Endodermal cell (in vitro differentiated cells): Measurements from ENCODE around the gene BRCA2. TPM values are rescaled to one million over a fixed set of nuclear protein-coding genes. Genes with fewer than 3 reads are reported as not detected.
"Not testable (repeated sequence)": the region's sequence is repeated elsewhere in the genome, so short reads cannot be mapped to it uniquely, and the experiment has no call there.

Experiments
- DNase-seq: peaks from one replicate; pipeline ENCODE4 v3.0.0-alpha.2; 2017
- H3K27ac ChIP-seq: 2 replicates; pipeline ENCODE4 v1.5.1; 2013; ENCODE audit warnings: mild to moderate bottlenecking, low read depth, low read length, moderate library complexity
- H3K27me3 ChIP-seq: 2 replicates; pipeline ENCODE4 v1.6.1; 2013; ENCODE audit warnings: mild to moderate bottlenecking, low read length, moderate library complexity; ENCODE audit not compliant: insufficient read depth, control insufficient read depth, poor library complexity, severe bottlenecking
- H3K36me3 ChIP-seq: 2 replicates; pipeline ENCODE4 v1.7.0; 2013; ENCODE audit warnings: mild to moderate bottlenecking, low read length, moderate library complexity; ENCODE audit not compliant: control insufficient read depth, insufficient read depth
- H3K4me1 ChIP-seq: one replicate; pipeline ENCODE4 v1.7.0; 2013; ENCODE audit warnings: low read length; ENCODE audit not compliant: control insufficient read depth, insufficient read depth
- H3K4me3 ChIP-seq: 2 replicates; pipeline ENCODE4 v1.5.1; 2013; ENCODE audit warnings: mild to moderate bottlenecking, low read length, moderate library complexity
- H3K9ac ChIP-seq: 2 replicates; pipeline ENCODE4 v1.6.1; 2013; ENCODE audit warnings: mild to moderate bottlenecking, low read length, moderate library complexity; ENCODE audit not compliant: poor library complexity, severe bottlenecking; ENCODE audit errors: extremely low read depth
- H3K9me3 ChIP-seq: 2 replicates; pipeline ENCODE4 v1.6.1; 2013; ENCODE audit warnings: mild to moderate bottlenecking, low read length, moderate library complexity; ENCODE audit not compliant: control insufficient read depth
- H3K27ac Mint-ChIP-seq: 2 replicates; pipeline ENCODE4 v1.8.0; 2020; ENCODE audit warnings: mixed read lengths
- H3K27me3 Mint-ChIP-seq: 2 replicates; pipeline ENCODE4 v1.8.0; 2021; ENCODE audit warnings: mild to moderate bottlenecking, mixed read lengths; ENCODE audit not compliant: insufficient read depth
- H3K36me3 Mint-ChIP-seq: 2 replicates; pipeline ENCODE4 v1.8.0; 2020; ENCODE audit warnings: low read depth, mixed read lengths
- H3K4me1 Mint-ChIP-seq: 2 replicates; pipeline ENCODE4 v1.8.0; 2020; ENCODE audit warnings: mixed read lengths
- H3K4me3 Mint-ChIP-seq: 2 replicates; pipeline ENCODE4 v1.8.0; 2020; ENCODE audit warnings: mild to moderate bottlenecking, moderate library complexity, mixed read lengths
- H3K9me3 Mint-ChIP-seq: 2 replicates; pipeline ENCODE4 v1.8.0; 2020; ENCODE audit warnings: mild to moderate bottlenecking, mixed read lengths
- CTCF ChIP-seq: fragments of 200-600 bp; sonication (generic); conservative IDR thresholded peaks from 2 replicates; pipeline ENCODE4 v1.5.0; 2021; ENCODE audit warnings: antibody characterized with exemption, mild to moderate bottlenecking
- WGBS, 2 experiments: methylation state at CpG; one replicate each; pipeline versions ENCODE4 v1.1.5 to v1.1.7; 2013; ENCODE audit warnings: missing lambda C conversion rate in 2 of 2, mixed read lengths in 1 of 2; ENCODE audit not compliant: insufficient coverage in 1 of 2, insufficient read length in 1 of 2; 5-methylcytosine and 5-hydroxymethylcytosine counted together
- total RNA-seq, 2 donors: library from RNA; stranded (reverse); fragmentation: NEBNext Ultra II Directional in 1 of 2; extraction: Animal tissue kit (Norgen Biotek cat#: 25700) in 1 of 2; gene quantifications; 2 replicates in 1 of 2; 3 replicates in 1 of 2; pipeline ENCODE4 v1.2.1, GENCODE V29; 2021

Gene BRCA2
- total RNA-seq, 2 donors from 2014 or later: 25.7 to 27.8 TPM

DNA sequence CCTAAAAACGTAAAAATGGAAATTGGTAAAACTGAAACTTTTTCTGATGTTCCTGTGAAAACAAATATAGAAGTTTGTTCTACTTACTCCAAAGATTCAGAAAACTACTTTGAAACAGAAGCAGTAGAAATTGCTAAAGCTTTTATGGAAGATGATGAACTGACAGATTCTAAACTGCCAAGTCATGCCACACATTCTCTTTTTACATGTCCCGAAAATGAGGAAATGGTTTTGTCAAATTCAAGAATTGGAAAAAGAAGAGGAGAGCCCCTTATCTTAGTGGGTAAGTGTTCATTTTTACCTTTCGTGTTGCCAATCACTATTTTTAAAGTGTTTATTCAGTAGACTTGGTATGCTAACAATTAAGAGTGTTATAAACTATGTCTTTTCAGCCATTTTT lies 25.6 kb downstream of the BRCA2 start:
- no peaks in the 10 kb centered on the region for H3K27me3 Mint-ChIP-seq
- peaks cover 17% of the 10 kb centered on the region for H3K9me3 Mint-ChIP-seq
- TF ChIP-seq CTCF: no peak
- H3K4me1 ChIP-seq: no peaks in the 10 kb centered on the region
- H3K36me3 Mint-ChIP-seq: peaks cover 48% of the 10 kb centered on the region
- no peaks in the 10 kb centered on the region for H3K4me1 Mint-ChIP-seq
- no peak overlapping the region for H3K4me3 Mint-ChIP-seq
- H3K9ac ChIP-seq: no peak overlapping the region
- DNase-seq: no peak
- H3K4me3 ChIP-seq: no peak overlapping the region
- H3K9me3 ChIP-seq: no peaks in the 10 kb centered on the region
- H3K27me3 ChIP-seq: no peaks in the 10 kb centered on the region
- no peak overlapping the region for H3K27ac Mint-ChIP-seq
- H3K36me3 ChIP-seq: peaks cover 27% of the 10 kb centered on the region
- H3K27ac ChIP-seq: no peak overlapping the region
- 93 to 100% methylated on average over 2 to 3 of the region's 3 CpGs for WGBS, 2 experiments

DNA sequence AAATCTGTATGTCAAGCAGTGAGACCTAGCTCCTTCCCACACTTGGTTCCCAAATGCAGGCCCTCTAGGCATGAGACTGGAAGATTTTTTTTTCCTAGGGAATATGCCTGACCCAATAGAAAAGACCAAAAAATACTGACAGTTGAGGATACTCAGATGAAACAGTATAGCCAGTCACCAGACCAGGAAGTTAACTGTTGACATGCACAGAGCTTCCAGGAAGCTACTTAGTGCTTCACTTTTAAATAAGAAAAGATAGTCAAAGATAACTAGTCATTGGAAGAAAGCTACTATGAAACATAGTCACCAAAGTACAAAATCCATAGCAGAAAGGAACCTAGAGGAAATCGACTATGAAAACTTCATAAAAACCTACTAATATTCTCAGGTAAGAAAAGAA lies 32.3 kb downstream of the BRCA2 start:
- H3K27ac Mint-ChIP-seq: no peak overlapping the region
- 20% methylated on average over 1 of the region's 1 CpG; no CpG with 5 or more reads in 1 of the 2 experiments for WGBS, 2 experiments
- no peak overlapping the region for H3K4me3 ChIP-seq

DNA sequence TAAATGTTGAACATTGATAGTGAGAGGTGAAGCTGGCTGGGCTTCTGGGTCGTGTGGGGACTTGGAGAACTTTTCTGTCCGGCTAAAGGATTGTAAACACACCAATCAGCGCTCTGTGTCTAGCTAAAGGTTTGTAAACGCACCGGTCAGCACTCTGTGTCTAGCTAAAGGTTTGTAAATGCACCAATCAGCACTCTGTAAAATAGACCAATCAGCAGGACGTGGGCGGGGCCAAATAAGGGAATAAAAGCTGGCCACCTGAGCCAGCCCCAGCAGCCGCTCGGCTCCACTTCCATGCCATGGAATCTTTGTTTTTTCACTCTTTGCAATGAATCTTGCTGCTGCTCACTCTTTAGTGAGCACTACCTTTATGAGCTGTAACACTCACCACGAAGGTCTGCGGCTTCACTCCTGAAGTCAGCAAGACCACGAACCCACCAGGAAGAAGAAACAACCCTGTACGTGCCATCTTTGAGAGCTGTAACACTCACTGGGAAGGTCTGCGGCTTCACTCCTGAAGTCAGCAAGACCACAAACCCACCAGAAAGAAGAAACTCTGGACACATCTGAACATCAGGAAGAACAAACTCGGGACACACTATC lies 35.6 kb downstream of the BRCA2 start:
- not testable (repeated sequence) for H3K27me3 Mint-ChIP-seq, H3K4me3 Mint-ChIP-seq, H3K4me3 ChIP-seq, H3K9ac ChIP-seq, H3K9me3 Mint-ChIP-seq, H3K27me3 ChIP-seq, H3K27ac ChIP-seq, H3K4me1 ChIP-seq, H3K4me1 Mint-ChIP-seq, DNase-seq, H3K9me3 ChIP-seq
- peaks cover 37% of the 10 kb centered on the region for H3K36me3 ChIP-seq
- 93 to 100% methylated on average over 14 to 15 of the region's 15 CpGs for WGBS, 2 experiments
- H3K36me3 Mint-ChIP-seq: peaks cover 42% of the 10 kb centered on the region
- peak overlapping the region; percentile 6 for H3K27ac Mint-ChIP-seq

More for the DNA sequence above, 32.3 kb downstream of the BRCA2 start:
- Mint-ChIP-seq H3K36me3 (peaks cover 35% of the 10 kb centered on the region), H3K27me3 (no peaks in the 10 kb centered on the region), H3K4me1 (no peaks in the 10 kb centered on the region), H3K4me3 (no peak overlapping the region), H3K9me3 (peaks cover 2% of the 10 kb centered on the region)
- Histone ChIP-seq H3K27ac (no peak overlapping the region), H3K9ac (no peak overlapping the region), H3K36me3 (peaks cover 30% of the 10 kb centered on the region), H3K9me3 (no peaks in the 10 kb centered on the region), H3K27me3 (no peaks in the 10 kb centered on the region), H3K4me1 (no peaks in the 10 kb centered on the region)
- DNase-seq: no peak
- no peak for TF ChIP-seq CTCF

DNA sequence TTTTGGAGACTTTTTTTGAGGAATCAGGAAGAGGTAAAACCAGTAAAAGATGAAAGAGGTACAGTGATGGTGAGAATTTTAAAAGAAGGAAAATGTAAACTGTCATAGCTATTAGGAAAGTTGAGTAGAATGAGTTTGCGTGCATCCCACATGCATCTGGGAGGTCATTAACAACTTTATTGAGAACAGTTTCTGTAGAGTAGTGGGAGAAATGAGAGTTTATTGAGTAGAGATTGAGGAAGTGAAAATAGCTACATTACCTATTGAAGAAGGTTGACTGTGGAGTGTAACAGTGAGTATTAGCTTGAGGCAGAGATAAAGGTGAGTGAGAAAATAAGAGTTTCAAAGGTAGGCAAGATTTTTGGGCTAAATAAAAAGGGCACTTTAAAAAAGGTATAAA lies 38.7 kb downstream of the BRCA2 start:
- H3K9ac ChIP-seq: no peak overlapping the region
- TF ChIP-seq CTCF: no peak

GRCh38 chr13:32355935-32356334 lies 40.6 kb downstream of the BRCA2 start:
- not testable (repeated sequence) for H3K27me3 ChIP-seq, H3K9me3 ChIP-seq, H3K9me3 Mint-ChIP-seq, H3K27ac Mint-ChIP-seq, H3K4me3 Mint-ChIP-seq, H3K4me1 ChIP-seq, H3K27me3 Mint-ChIP-seq, H3K9ac ChIP-seq, DNase-seq, H3K4me3 ChIP-seq, H3K27ac ChIP-seq, H3K4me1 Mint-ChIP-seq
- 97 to 100% methylated on average over 3 to 8 of the region's 8 CpGs for WGBS, 2 experiments
- peaks cover 24% of the 10 kb centered on the region for H3K36me3 Mint-ChIP-seq
- H3K36me3 ChIP-seq: peaks cover 15% of the 10 kb centered on the region

More for the DNA sequence above, 38.7 kb downstream of the BRCA2 start:
- Mint-ChIP-seq H3K9me3 (peaks cover 2% of the 10 kb centered on the region), H3K36me3 (peaks cover 35% of the 10 kb centered on the region), H3K4me3 (no peak overlapping the region), H3K27me3 (no peaks in the 10 kb centered on the region), H3K4me1 (peaks cover 10% of the 10 kb centered on the region), H3K27ac (no peak overlapping the region)
- Histone ChIP-seq H3K4me3 (no peak overlapping the region), H3K27me3 (no peaks in the 10 kb centered on the region), H3K27ac (no peak overlapping the region), H3K9me3 (no peaks in the 10 kb centered on the region), H3K36me3 (peaks cover 28% of the 10 kb centered on the region), H3K4me1 (peaks cover 4% of the 10 kb centered on the region)
- DNase-seq: no peak
- 97 to 100% methylated on average over 1 of the region's 1 CpG for WGBS, 2 experiments
